GM19452 (cell line): ENCODE results near the gene BRSK2.

Source experiments
- ATAC-seq: cut with Tn5 transposase; IDR thresholded peaks from one replicate; pipeline ENCODE4 v1.9.1; 2021; ENCODE audit not compliant: unreplicated experiment

The BRSK2 gene

GRCh38 chr11:1373536-1374214, 16.1 kb upstream of the BRSK2 start:
- ATAC-seq = no peak

- no peak for ATAC-seq
Observed at GRCh38 chr11:1375161-1375954, 14.4 kb upstream of the BRSK2 start.

GRCh38 chr11:1375955-1376258, 13.8 kb upstream of the BRSK2 start:
- no peak for ATAC-seq

- no peak for ATAC-seq
Observed at GRCh38 chr11:1377231-1377780, 12.4 kb upstream of the BRSK2 start.

- ATAC-seq = no peak
Observed at GRCh38 chr11:1381793-1382425, 7.8 kb upstream of the BRSK2 start.

GRCh38 chr11:1382429-1382828, 7.3 kb upstream of the BRSK2 start:
- no peak for ATAC-seq

GRCh38 chr11:1382831-1383607, 6.7 kb upstream of the BRSK2 start:
- ATAC-seq = peak; percentile 81

GRCh38 chr11:1384199-1384970, 5.3 kb upstream of the BRSK2 start:
- no peak for ATAC-seq

GRCh38 chr11:1387521-1387920, 2.2 kb upstream of the BRSK2 start:
- no peak for ATAC-seq

GRCh38 chr11:1387961-1388762, 1.6 kb upstream of the BRSK2 start:
- no peak for ATAC-seq

GRCh38 chr11:1388763-1389102, 1.0 kb upstream of the BRSK2 start:
- no peak for ATAC-seq

- ATAC-seq = peak; percentile 93
Observed at GRCh38 chr11:1389103-1389931, 417 bp upstream of the BRSK2 start.

- ATAC-seq = no peak
Observed at GRCh38 chr11:1390569-1391164, 933 bp downstream of the BRSK2 start.

- no peak for ATAC-seq
Observed at GRCh38 chr11:1391165-1392075, 1.7 kb downstream of the BRSK2 start.

GRCh38 chr11:1392111-1392510, 2.4 kb downstream of the BRSK2 start:
- ATAC-seq = no peak

- no peak for ATAC-seq
Observed at GRCh38 chr11:1392561-1392960, 2.8 kb downstream of the BRSK2 start.

- no peak for ATAC-seq
Observed at GRCh38 chr11:1393038-1393710, 3.4 kb downstream of the BRSK2 start.
